PC-9 (cell line): Measurements from ENCODE around the gene ANAPC16.

ENCODE experiments used
- EZH2 ChIP-seq: fragments of 200-600 bp; sonication (generic); IDR thresholded peaks from 2 replicates; pipeline ENCODE4 v1.8.0; 2017; ENCODE audit warnings: antibody characterized with exemption, low read depth
- TF ChIP-seq, protein P1 (sequence below): fragments of 200-600 bp; sonication (generic); conservative IDR thresholded peaks from 2 replicates; pipeline ENCODE4 v1.6.1; 2017; ENCODE audit warnings: mixed run types, antibody characterized with exemption, mild to moderate bottlenecking, moderate library complexity

DNA sequence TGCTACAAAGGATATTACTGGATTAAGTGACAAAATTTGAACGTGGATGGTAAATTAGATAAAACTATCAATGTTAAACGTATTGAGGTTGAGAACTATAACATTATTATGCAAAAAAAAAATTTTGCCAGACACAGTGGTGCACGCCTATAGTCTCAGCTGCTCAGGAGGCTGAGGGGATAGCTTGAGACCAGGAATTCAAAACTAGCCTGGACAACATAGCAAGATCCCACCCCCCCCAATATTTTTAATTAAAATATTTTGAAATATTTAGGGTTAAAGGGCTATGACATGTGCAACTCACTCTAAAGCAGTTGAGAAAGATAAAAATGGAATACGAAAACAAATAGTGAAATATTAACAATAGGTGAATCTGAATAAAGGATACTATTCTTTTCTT lies 45.1 kb upstream of the ANAPC16 start:
- TF ChIP-seq, protein P1, sequence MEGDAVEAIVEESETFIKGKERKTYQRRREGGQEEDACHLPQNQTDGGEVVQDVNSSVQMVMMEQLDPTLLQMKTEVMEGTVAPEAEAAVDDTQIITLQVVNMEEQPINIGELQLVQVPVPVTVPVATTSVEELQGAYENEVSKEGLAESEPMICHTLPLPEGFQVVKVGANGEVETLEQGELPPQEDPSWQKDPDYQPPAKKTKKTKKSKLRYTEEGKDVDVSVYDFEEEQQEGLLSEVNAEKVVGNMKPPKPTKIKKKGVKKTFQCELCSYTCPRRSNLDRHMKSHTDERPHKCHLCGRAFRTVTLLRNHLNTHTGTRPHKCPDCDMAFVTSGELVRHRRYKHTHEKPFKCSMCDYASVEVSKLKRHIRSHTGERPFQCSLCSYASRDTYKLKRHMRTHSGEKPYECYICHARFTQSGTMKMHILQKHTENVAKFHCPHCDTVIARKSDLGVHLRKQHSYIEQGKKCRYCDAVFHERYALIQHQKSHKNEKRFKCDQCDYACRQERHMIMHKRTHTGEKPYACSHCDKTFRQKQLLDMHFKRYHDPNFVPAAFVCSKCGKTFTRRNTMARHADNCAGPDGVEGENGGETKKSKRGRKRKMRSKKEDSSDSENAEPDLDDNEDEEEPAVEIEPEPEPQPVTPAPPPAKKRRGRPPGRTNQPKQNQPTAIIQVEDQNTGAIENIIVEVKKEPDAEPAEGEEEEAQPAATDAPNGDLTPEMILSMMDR: no peak
- TF ChIP-seq EZH2: no peak
